Stromal cell of bone marrow (primary cell): ENCODE results near the gene SYK.
"Not testable (repeated sequence)": the region's sequence is repeated elsewhere in the genome, so short reads cannot be mapped to it uniquely, and the experiment has no call there.

Experiments used
- DNase-seq: peaks from one replicate; pipeline ENCODE4 v3.0.0-alpha.2; 2012; ENCODE audit warnings: low read depth

Gene SYK

GRCh38 chr9:90880669-90881068, 79.0 kb downstream of the SYK start:
- no peak for DNase-seq

GRCh38 chr9:90881648-90882047, 80.0 kb downstream of the SYK start:
- no peak for DNase-seq

DNA sequence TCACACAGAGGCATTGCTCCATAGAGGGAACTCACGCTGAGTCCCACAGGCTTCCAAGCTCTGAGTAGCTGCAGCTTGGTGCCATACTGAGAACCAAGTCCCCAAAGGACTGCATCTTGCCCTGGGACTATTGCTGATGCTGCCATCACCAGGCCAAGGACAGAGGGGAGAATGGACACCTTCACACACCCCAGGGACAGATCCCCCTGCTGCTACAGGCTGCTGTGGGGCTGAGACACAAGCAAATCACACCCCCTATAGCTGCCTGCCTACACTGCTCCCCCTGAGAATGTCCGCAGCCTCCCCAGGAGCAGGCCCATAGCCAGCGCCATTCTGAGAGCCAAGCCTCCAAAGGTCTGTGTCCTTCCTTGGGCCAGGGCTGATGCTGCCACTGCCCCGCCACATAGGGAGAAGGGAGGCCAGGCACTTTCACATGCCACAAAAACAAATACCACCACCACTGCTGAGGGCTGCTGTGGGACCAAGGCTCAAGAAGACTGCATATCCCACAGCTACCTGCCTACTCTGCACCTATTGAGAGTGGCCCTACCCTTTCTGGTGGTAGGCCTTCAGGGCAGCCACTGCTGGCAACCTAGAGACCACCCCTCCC, 81.5 kb downstream of the SYK start:
- no peak for DNase-seq

GRCh38 chr9:90883661-90884060, 82.0 kb downstream of the SYK start:
- no peak for DNase-seq

DNA sequence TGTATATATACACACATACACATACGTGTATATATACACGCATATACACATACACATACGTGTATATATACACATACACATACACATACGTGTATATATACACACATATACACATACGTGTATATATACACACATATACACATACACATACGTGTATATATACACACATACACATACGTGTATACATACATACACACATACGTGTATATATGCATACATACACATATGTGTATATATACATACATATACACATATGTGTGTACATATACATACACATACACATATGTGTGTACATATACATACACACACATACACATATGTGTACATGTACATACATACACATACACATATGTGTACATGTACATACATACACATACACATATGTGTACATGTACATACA, 82.6 kb downstream of the SYK start:
- DNase-seq: no peak

DNA sequence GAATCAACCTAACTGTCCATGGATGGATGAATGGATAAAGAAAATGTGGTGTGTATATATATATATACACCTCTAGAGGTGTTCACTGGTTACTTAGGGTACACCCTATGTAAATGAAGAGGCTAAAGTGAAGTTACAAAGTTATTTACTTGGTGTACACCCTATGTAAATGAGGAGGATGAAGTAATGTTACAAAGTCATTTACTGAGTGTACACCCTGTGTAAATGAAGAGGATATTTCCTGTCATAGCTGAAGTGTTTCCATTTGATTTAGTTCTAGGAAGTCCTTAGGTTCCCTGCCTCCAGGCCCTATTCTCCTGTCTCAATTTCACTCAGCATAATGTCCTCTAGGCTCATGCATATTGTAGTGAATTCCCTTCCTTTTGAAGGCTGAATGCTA, 85.2 kb downstream of the SYK start:
- DNase-seq: not testable (repeated sequence)

DNA sequence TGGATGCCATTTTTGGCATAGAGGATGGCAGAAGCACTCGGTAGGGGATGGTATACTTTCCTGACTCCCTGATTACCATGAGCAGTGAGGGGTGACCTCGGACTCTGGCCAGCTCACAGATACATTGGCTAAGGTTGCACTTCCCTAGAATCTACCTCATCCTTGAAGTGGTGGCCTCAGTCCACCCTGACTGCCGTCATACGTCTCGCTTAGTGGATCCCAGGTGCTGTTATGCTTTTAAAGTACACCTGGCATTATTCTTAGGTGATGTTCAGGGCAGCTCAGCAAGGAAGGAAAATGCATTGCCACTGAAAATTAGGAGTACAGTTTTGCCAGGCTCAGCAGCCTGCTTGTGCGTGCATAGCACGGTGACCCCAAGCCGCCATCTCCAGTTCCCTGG, 87.3 kb downstream of the SYK start:
- DNase-seq: no peak

DNA sequence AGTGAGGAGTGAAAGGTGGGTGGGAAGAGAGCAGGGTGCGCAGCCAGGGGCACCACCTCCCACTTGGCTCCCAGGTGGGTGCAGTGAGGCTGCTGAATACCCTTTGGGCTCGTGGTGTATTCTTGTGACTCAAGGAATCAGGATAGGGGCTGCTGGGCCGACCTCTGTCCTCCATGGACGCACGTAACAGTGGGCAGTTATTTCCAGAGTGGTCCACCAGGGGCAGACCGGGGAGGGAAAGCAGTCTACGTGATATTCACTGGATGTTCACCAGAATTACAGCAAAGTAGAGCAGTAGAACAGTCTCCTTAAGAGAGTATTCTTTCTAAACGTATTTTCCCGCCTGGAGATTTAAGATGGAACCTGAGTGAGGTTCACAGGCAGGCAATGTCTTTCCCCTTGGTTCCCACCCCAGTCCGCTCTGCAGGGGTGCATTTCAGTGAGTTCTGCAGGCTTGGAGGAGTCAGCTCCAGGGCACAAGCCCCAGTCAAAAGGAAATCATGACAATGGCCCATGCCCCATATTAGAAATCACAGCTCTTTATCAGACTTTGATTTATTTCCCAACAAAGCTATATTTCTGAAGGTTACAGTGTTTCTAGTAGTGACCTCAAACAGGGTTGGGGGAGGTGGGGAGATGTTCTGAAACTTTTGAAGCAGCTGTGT, 88.7 kb downstream of the SYK start:
- DNase-seq: no peak

DNA sequence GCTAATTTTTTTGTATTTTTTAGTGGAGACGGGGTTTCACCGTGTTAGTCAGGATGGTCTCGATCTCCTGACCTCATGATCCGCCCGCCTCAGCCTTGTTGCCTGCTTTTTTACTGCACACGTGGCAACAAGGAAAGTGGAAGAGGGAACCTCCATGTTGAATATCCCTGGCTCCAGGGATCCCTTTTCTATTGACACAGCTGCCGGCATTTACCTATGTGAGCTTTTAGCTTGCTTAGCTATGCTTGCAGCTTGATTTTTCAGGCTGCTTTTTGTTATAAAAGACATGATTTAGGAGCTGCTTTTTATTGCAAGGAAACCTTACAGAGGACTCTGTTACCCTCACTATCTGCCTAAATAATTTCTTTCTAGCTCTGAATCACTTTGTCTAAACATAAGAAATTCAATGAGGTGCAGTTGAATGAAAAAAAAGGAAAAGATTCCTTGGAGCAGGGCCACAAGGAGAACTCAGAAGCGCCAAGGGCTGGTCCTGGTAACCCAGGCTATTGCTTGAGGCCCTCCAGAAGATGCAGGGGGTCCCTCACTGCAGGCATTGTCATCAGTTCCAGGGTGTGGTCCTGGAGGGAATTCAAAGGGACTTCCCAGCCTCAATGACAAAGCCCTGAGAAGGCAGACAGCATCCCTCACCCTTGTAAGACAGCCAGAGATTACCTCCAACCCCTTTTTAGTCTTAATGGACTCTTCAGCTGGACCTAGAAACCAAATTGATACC, 89.9 kb downstream of the SYK start:
- no peak for DNase-seq

GRCh38 chr9:90892918-90893317, 91.3 kb downstream of the SYK start:
- DNase-seq: no peak

DNA sequence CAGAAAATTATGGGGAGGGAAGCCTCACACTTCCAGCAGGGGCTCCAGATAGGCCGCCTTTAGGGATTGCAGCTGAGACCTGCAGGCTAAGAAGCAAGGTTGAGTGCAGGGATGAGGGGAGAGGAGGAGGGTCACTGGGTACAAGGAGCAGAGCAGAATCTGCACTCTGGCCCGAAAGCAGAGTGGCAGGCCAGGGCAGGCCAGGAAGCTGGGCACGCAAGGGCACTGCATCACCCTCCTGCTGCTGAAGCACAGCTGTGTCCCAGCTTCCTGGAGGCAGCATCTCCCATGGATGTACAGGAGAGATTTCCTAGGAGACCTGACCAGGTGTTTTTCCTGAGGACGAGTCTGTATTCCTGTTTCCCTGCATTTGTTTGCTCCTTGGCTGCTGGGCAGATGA, 92.1 kb downstream of the SYK start:
- no peak for DNase-seq

DNA sequence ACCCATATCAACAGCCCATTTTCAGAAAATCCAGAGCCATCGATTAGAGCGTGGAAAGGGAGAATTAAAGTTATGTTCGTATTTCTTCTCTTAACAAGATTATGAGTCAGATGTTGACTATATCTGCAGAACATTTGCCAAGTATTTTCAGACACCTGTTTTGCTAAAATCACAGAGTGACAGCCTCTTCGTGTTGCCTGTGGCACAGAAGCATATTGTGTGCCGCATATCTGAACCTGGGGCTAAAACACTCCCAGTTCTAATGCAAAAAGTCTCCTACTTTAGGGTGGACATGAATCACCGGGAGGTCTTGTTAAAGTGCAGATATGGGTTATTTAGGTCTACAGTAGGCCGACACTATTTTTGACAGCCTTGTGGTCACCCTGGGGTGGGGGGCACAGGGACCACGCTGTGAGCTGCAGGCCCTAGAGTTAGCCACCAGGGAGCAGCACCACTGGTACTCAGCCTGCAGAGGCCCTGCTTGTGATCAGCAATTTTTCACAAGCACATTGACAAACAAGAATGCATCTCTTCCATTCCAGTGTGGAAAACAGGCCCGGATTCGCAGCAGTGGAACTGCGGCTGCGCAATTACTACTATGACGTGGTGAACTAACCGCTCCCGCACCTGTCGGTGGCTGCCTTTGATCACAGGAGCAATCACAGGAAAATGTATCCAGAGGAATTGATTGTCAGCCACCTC, 93.5 kb downstream of the SYK start:
- no peak for DNase-seq

DNA sequence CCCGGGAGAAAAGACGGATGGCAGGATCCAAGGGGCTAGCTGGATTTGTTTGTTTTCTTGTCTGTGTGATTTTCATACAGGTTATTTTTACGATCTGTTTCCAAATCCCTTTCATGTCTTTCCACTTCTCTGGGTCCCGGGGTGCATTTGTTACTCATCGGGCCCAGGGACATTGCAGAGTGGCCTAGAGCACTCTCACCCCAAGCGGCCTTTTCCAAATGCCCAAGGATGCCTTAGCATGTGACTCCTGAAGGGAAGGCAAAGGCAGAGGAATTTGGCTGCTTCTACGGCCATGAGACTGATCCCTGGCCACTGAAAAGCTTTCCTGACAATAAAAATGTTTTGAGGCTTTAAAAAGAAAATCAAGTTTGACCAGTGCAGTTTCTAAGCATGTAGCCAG, 94.2 kb downstream of the SYK start:
- DNase-seq: no peak

DNA sequence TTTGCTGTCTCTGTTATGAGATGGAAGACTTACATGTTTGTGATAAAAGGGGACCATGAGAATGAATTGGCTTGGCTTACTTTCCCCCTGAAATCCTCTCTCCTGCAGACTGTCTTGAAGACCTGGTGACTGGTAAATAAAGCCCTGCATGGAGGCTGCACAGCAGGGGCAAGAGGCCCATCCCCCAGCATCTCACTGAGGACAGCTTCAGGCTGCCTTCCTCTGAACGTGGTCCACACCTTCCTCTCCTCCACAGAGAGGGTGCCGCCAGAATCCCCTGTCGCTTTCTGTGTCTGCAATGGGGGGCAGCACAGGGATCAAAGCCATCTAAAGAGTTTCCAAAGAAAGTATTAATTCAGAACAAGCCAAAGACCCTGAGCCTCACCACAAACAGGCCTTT, 94.6 kb downstream of the SYK start:
- DNase-seq: no peak

DNA sequence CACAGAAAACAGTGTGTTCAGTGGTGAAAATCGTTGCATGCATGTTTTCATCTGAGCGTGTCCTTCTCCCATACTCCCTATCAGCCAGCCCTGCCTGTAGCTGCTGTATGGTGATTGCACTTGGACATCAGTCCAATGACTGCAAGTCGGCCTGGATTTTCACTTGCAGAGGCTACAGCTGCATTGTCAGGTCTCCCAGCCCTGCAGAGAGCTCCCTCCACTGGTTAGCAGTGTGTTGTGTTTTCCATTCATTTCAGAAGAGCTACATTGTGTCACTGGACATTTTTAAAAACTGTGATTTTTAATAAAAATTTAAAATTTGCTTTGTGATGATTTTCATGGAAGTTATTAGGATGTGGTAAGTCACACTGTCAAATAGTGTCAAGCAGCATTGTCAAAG, 96.6 kb downstream of the SYK start:
- DNase-seq: no peak

DNA sequence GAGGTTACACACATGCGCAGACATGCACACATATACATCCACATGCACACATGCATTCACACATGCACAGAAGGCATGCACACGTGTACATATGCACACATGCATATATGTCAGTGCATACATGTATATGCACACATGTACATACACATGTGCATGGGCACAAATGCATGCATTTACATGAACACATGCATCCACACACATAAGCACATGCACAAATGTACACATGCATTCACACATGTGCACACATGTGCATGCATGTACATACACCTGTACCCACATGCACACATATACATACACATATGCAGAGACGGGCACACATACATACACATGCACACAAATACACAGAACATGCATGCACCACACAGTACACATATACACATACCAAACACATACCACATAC, 97.7 kb downstream of the SYK start:
- no peak for DNase-seq

DNA sequence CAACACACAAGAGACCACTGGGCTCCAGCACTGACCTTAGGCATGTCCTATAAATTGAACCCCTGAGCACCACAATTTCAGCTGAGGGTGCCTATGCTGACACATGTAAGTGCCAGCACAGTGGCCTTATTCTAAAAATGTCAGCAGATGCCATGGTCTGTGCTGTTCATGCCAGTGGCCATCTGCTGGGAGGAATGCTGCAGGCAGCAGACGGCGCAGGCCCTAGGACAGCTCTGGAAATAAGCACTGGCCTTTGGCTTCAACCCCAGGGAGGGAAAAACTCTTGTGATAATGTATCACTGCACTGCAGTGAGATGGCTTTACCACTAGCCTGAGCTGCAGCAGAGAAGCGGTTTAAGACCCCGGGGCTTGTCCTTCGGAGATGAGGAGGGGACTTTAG, 98.5 kb downstream of the SYK start:
- no peak for DNase-seq

- DNase-seq: no peak
Observed at GRCh38 chr9:90901933-90902332, 100.3 kb downstream of the SYK start.

GRCh38 chr9:90903766-90904424, 102.3 kb downstream of the SYK start:
- DNase-seq: no peak

GRCh38 chr9:90904706-90905478, 103.3 kb downstream of the SYK start:
- DNase-seq: no peak

DNA sequence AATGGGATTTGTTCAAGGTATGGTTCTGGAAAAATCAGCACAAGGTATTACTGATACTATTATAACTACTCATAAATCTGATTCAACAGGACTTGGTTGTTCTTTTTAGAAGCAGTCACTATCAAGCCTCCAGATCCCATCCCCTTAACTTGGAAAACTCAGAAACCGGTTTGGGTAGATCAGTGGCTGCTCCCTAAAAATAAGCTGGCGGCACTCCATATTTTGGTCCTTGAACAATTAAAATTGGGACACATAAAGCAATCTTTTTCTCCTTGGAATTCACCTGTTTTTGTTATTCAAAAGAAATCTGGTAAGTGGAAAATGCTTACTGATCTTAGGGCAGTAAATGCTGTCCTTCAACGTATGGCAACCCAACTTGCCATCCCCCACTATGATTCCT, 104.2 kb downstream of the SYK start:
- DNase-seq: no peak
